HEK293 (cell line): Measurements from ENCODE around the gene TSC2.

Source experiments
- CTCF ChIA-PET: fragments of 350-600 bp; formaldehyde crosslinking; extraction: SDS; loops from one replicate; lab custom pipeline; 2021; ENCODE audit warnings: antibody characterized with exemption; lab: Yijun Ruan, JAX
- POLR2A ChIA-PET: fragments of 300-600 bp; formaldehyde crosslinking; extraction: SDS; loops from one replicate; lab custom pipeline; 2020; ENCODE audit warnings: antibody characterized with exemption, inconsistent platforms; lab: Yijun Ruan, JAX
- H3K27ac ChIP-seq: fragments of 200-500 bp; sonication (Bioruptor generic); 2 replicates; pipeline ENCODE4 v1.5.1; 2014; ENCODE audit warnings: low read depth, low read length, control low read depth, inconsistent platforms; ENCODE audit errors: extremely low read depth
- H3K36me3 ChIP-seq, 2 experiments: fragments of 200-500 bp in 1 of 2; sonication (Bioruptor generic) in 1 of 2; 1 replicate in 1 of 2; 2 replicates in 1 of 2; pipeline ENCODE4 v1.5.1; 2014 to 2017; ENCODE audit warnings: inconsistent platforms in 2 of 2, low read length in 2 of 2; ENCODE audit not compliant: control insufficient read depth in 2 of 2, insufficient read depth in 1 of 2
- H3K4me1 ChIP-seq: fragments of 200-500 bp; sonication (Bioruptor generic); 2 replicates; pipeline ENCODE4 v1.5.1; 2014; ENCODE audit warnings: mild to moderate bottlenecking, low read length, inconsistent platforms; ENCODE audit not compliant: control insufficient read depth, insufficient read depth
- H3K4me3 ChIP-seq: 2 replicates; pipeline ENCODE4 v1.5.1; 2011; ENCODE audit warnings: low read depth, mild to moderate bottlenecking, control low read depth, low read length, moderate library complexity
- H3K9me3 ChIP-seq: fragments of 200-500 bp; sonication (Bioruptor generic); 2 replicates; pipeline ENCODE4 v1.5.1; 2014; ENCODE audit warnings: low read depth, low read length, inconsistent platforms; ENCODE audit not compliant: control insufficient read depth, insufficient read depth
- FEZF1 ChIP-seq: fragments of 450-650 bp; formaldehyde crosslinking; IDR thresholded peaks from 2 replicates; pipeline ENCODE4 v1.5.1; 2016; ENCODE audit warnings: missing biosample characterization, missing genetic modification characterization
- HOXD13 ChIP-seq: sonication (generic); formaldehyde crosslinking; IDR thresholded peaks from 2 replicates; pipeline ENCODE4 v1.8.0; 2022; ENCODE audit warnings: missing genetic modification reagents, borderline replicate concordance
- MEIS1 ChIP-seq: sonication (generic); formaldehyde crosslinking; IDR thresholded peaks from 2 replicates; pipeline ENCODE4 v1.8.1; 2022; ENCODE audit warnings: missing genetic modification reagents, mild to moderate bottlenecking, borderline replicate concordance
- PATZ1 ChIP-seq: fragments of 450-650 bp; formaldehyde crosslinking; IDR thresholded peaks from 2 replicates; pipeline ENCODE4 v1.5.1; 2016; ENCODE audit warnings: missing biosample characterization, missing genetic modification characterization
- SALL2 ChIP-seq: fragments of 450-650 bp; formaldehyde crosslinking; IDR thresholded peaks from 2 replicates; pipeline ENCODE4 v1.5.0; 2017; ENCODE audit warnings: missing biosample characterization, mild to moderate bottlenecking, missing genetic modification characterization, borderline replicate concordance
- SCRT1 ChIP-seq: fragments of 450-650 bp; formaldehyde crosslinking; IDR thresholded peaks from 2 replicates; pipeline ENCODE4 v1.5.1; 2016; ENCODE audit warnings: missing biosample characterization, missing genetic modification characterization, borderline replicate concordance
- ZNF146 ChIP-seq: fragments of 450-650 bp; formaldehyde crosslinking; IDR thresholded peaks from 2 replicates; pipeline ENCODE4 v1.5.1; 2016; ENCODE audit warnings: missing biosample characterization, missing genetic modification characterization
- ZNF148 ChIP-seq: fragments of 450-650 bp; formaldehyde crosslinking; IDR thresholded peaks from 2 replicates; pipeline ENCODE4 v1.5.0; 2017; ENCODE audit warnings: missing biosample characterization, missing genetic modification characterization, borderline replicate concordance
- ZNF174 ChIP-seq: fragments of 450-650 bp; formaldehyde crosslinking; IDR thresholded peaks from 2 replicates; pipeline ENCODE4 v1.5.0; 2017; ENCODE audit warnings: missing biosample characterization, mild to moderate bottlenecking, missing genetic modification characterization
- ZNF211 ChIP-seq: fragments of 450-650 bp; formaldehyde crosslinking; IDR thresholded peaks from 2 replicates; pipeline ENCODE4 v1.5.1; 2016; ENCODE audit warnings: low read depth, missing biosample characterization, missing genetic modification characterization
- ZNF302 ChIP-seq: fragments of 450-650 bp; formaldehyde crosslinking; IDR thresholded peaks from 2 replicates; pipeline ENCODE4 v1.5.1; 2016; ENCODE audit warnings: missing biosample characterization, missing genetic modification characterization, low read depth
- ZNF350 ChIP-seq: fragments of 450-650 bp; formaldehyde crosslinking; IDR thresholded peaks from 2 replicates; pipeline ENCODE4 v1.5.0; 2017; ENCODE audit warnings: missing biosample characterization, mild to moderate bottlenecking, missing genetic modification characterization
- ZNF404 ChIP-seq: fragments of 450-650 bp; formaldehyde crosslinking; IDR thresholded peaks from 2 replicates; pipeline ENCODE4 v1.5.1; 2017; ENCODE audit warnings: missing biosample characterization, missing genetic modification characterization
- ZNF510 ChIP-seq: fragments of 450-650 bp; formaldehyde crosslinking; IDR thresholded peaks from 2 replicates; pipeline ENCODE4 v1.5.1; 2018; ENCODE audit warnings: mild to moderate bottlenecking, missing genetic modification characterization, missing biosample characterization; ENCODE audit not compliant: insufficient replicate concordance
- ZNF580 ChIP-seq: fragments of 450-650 bp; formaldehyde crosslinking; IDR thresholded peaks from 2 replicates; pipeline ENCODE4 v1.5.1; 2016; ENCODE audit warnings: missing biosample characterization, missing genetic modification characterization
- ZNF624 ChIP-seq: fragments of 450-650 bp; formaldehyde crosslinking; IDR thresholded peaks from 2 replicates; pipeline ENCODE4 v1.5.1; 2017; ENCODE audit warnings: missing biosample characterization, missing genetic modification characterization
- ZNF629 ChIP-seq: fragments of 450-650 bp; formaldehyde crosslinking; IDR thresholded peaks from 2 replicates; pipeline ENCODE4 v1.5.1; 2017; ENCODE audit warnings: missing biosample characterization, missing genetic modification characterization
- ZNF670 ChIP-seq: fragments of 450-650 bp; formaldehyde crosslinking; IDR thresholded peaks from 2 replicates; pipeline ENCODE4 v1.5.1; 2016; ENCODE audit warnings: missing biosample characterization, missing genetic modification characterization, low read depth
- ZNF701 ChIP-seq: fragments of 450-650 bp; formaldehyde crosslinking; IDR thresholded peaks from 2 replicates; pipeline ENCODE4 v1.5.1; 2016; ENCODE audit warnings: missing biosample characterization, missing genetic modification characterization
- ZNF830 ChIP-seq: fragments of 450-650 bp; IDR thresholded peaks from 2 replicates; pipeline ENCODE4 v1.5.0; 2018; ENCODE audit warnings: missing biosample characterization, missing genetic modification characterization, low read depth, mild to moderate bottlenecking, moderate library complexity
- ZNF837 ChIP-seq: fragments of 450-650 bp; formaldehyde crosslinking; IDR thresholded peaks from 2 replicates; pipeline ENCODE4 v1.5.1; 2016; ENCODE audit warnings: missing biosample characterization, missing genetic modification characterization
- ZSCAN18 ChIP-seq: fragments of 450-650 bp; formaldehyde crosslinking; IDR thresholded peaks from 2 replicates; pipeline ENCODE4 v1.5.1; 2016; ENCODE audit warnings: missing biosample characterization, missing genetic modification characterization

The TSC2 gene

GRCh38 chr16:2072926-2073325, 25.1 kb downstream of the TSC2 start:
- Histone ChIP-seq H3K4me1 (no peaks in the 10 kb centered on the region), H3K27ac (no peak overlapping the region), H3K36me3 (peaks cover 3 to 88% of the 10 kb centered on the region in 2 experiments; a peak in 2 of 3 replicates), H3K9me3 (no peaks in the 10 kb centered on the region), H3K4me3 (no peak overlapping the region)
- TF ChIP-seq ZNF701 (tag by site-specific recombination), result no peak
- no peak for TF ChIP-seq ZNF830 (tag by site-specific recombination)
- TF ChIP-seq ZNF670 (tag by site-specific recombination), result no peak
- no peak for TF ChIP-seq ZNF146 (tag by site-specific recombination)
- TF ChIP-seq ZNF510, result no peak
- no peak for TF ChIP-seq ZNF404 (tag by site-specific recombination)
- TF ChIP-seq ZNF302 (tag by site-specific recombination), result no peak
- TF ChIP-seq ZNF211 (tag by site-specific recombination), result no peak
- no peak for TF ChIP-seq HOXD13 (CRISPR knock-in tag)
- TF ChIP-seq ZNF148, result no peak
- TF ChIP-seq PATZ1 (tag by site-specific recombination), result no peak
- TF ChIP-seq SALL2 (tag by site-specific recombination), result no peak
- TF ChIP-seq ZNF837 (tag by site-specific recombination), result no peak
- no peak for TF ChIP-seq MEIS1
- TF ChIP-seq SCRT1 (tag by site-specific recombination), result no peak
- TF ChIP-seq FEZF1 (tag by site-specific recombination), result no peak
- TF ChIP-seq ZNF629 (tag by site-specific recombination), result no peak
- CTCF ChIA-PET, result interaction anchor here (0.6 to 1.0 kb wide), 4 partner anchors 16 to 80 kb away, joined by 3 to 7 read pairs (median 3); partner anchors contain the start of genes NTHL1 and TSC2
- POLR2A ChIA-PET, result no interaction called here

- H3K36me3 ChIP-seq, result peaks cover 0 to 87% of the 10 kb centered on the region in 2 experiments; a peak in 1 of 3 replicates
- H3K27ac ChIP-seq, result no peak overlapping the region
- H3K4me1 ChIP-seq, result no peaks in the 10 kb centered on the region
- TF ChIP-seq ZNF624 (no peak), ZNF580 (tag by site-specific recombination) (no peak), ZNF174 (tag by site-specific recombination) (no peak), ZNF350 (tag by site-specific recombination) (no peak), ZSCAN18 (no peak)
- H3K9me3 ChIP-seq, result no peaks in the 10 kb centered on the region
- ChIA-PET CTCF (interaction anchor here (0.6 kb wide), 1 partner anchor 131 kb away, joined by 3 read pairs; the partner anchor contains the start of gene MSRB1), POLR2A (no interaction called here)
- no peak overlapping the region for H3K4me3 ChIP-seq
These were observed 26.3 kb downstream of the TSC2 start for GRCh38 chr16:2074071-2074470.
